Right lobe of liver (tissue), 6 donors: ENCODE data around the gene USP30. TPM values are rescaled to one million over a fixed set of nuclear protein-coding genes. Genes with fewer than 3 reads are reported as not detected.

Experiments used
- ATAC-seq, 4 donors: fragments of 200-7000 bp; cut with Tn5 transposase; one replicate each; pipeline ENCODE4 v1.9.1; 2020; ENCODE audit warnings: mild to moderate bottlenecking in 4 of 4, moderate library complexity in 4 of 4
- DNase-seq, 3 donors: peaks; one replicate each; pipeline ENCODE4 v3.0.0-alpha.2; 2020
- H3K27ac ChIP-seq, 3 donors: fragments of 200-600 bp; one replicate each; pipeline ENCODE4 v1.8.0; 2022
- H3K27me3 ChIP-seq, 2 donors: fragments of 200-600 bp; one replicate each; pipeline ENCODE4 v1.8.0; 2022
- H3K36me3 ChIP-seq, 4 donors: fragments of 200-600 bp; sonication (generic) in 1 of 4; one replicate each; pipeline versions ENCODE4 v1.5.1 to v1.8.0; 2017 to 2022; ENCODE audit warnings: control low read depth in 1 of 4
- H3K4me1 ChIP-seq, 4 donors: fragments of 200-600 bp; sonication (generic) in 1 of 4; one replicate each; pipeline versions ENCODE4 v1.5.1 to v1.8.0; 2017 to 2022; ENCODE audit warnings: control low read depth in 1 of 4
- H3K4me3 ChIP-seq, 3 donors: fragments of 200-600 bp; one replicate each; pipeline ENCODE4 v1.8.0; 2022
- H3K9me3 ChIP-seq, 4 donors: fragments of 200-600 bp; sonication (generic) in 1 of 4; one replicate each; pipeline versions ENCODE4 v1.5.1 to v1.8.0; 2017 to 2022; ENCODE audit warnings: control low read depth in 1 of 4
- POLR2A ChIP-seq: fragments of 450-650 bp; IDR thresholded peaks from one replicate; pipeline ENCODE4 v1.6.1; 2017; ENCODE audit warnings: antibody characterized with exemption, mild to moderate bottlenecking
- WGBS: methylation state at CpG from one replicate; pipeline ENCODE4 v1.1.6; 2018; ENCODE audit warnings: low coverage, low lambda C conversion rate; ENCODE audit not compliant: insufficient coverage; ENCODE audit errors: missing lambda C conversion rate; 5-methylcytosine and 5-hydroxymethylcytosine counted together
- intact Hi-C, 2 donors: fragments of 100-400 bp; cut with DNase I; formaldehyde crosslinking; loops; one replicate each; pipeline versions ENCODE4 v1.11.2 to v1.14.1; 2022
- total RNA-seq, 6 experiments: library from RNA; depleted of rRNA in 2 of 6; stranded (reverse); fragments of >200 nt in 2 of 6; fragmentation: NEBNext Ultra II Directional in 3 of 6; extraction: Animal tissue kit (Norgen Biotek cat#: 25700) in 3 of 6; gene quantifications; one replicate each; pipeline versions ENCODE4 v1.1.0 to v1.2.4, GENCODE V29; 2016 to 2023
- TF ChIP-seq, protein P1 (sequence below), 4 donors: fragments of 200-600 bp in 3 of 4; fragments of 450-650 bp in 1 of 4; IDR thresholded peaks; one replicate each; pipeline versions ENCODE4 v1.5.1 to v1.8.0; 2016 to 2022; ENCODE audit warnings: antibody characterized with exemption in 4 of 4, mild to moderate bottlenecking in 2 of 4
- donor health status: DM: no; HTN: yes; CAD: no.
- donor health status: DM: no; HTN: no; CAD: no.
- donor health status: DM: no; HTN: no; CAD: no.
- donor health status: DM: no; HTN: yes; CAD: no.
- donor health status: DM: no; HTN: yes; CAD: no.

Gene USP30
- total RNA-seq, 6 experiments from 2014 or later: 6.4 to 17.6 (median 11.0) TPM

DNA sequence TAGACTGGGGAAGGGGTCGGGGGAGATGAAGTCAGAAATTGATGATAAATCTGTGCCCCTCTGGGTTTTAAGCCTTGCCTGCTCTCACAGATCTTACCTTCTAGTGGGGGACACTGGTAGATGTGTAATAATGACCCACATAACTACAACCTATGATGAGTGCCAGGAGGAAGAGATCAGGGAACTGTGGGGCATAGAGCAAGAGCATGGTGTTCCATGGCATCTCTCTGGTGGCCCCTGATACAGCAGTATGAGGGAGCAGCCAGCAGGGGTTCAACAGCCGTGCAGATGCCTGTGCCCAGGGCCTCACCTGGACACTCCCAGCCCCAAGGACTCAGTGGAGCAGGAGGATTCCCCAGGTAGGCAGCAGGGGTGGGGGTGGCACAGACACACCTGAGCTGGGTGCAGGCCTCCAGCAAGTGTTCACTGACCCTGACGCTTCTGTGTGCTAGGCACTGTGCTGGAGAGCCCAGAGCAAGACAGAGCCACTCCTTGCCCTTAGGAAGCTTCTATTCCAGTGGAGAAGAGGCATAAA, 69.0 kb downstream of the USP30 start:
- 100% methylated on average over 1 of the region's 3 CpGs for WGBS
- peaks cover 0 to 42% (median 17%) of the 10 kb centered on the region in 4 donors for H3K4me1 ChIP-seq
- DNase-seq: no peak
- peak; percentile 51 to 77 (median 66) for ATAC-seq
- intact Hi-C loops: no loop called here
- H3K27me3 ChIP-seq: no peaks in the 10 kb centered on the region
- H3K36me3 ChIP-seq: no peaks in the 10 kb centered on the region
- no peak for TF ChIP-seq POLR2A
- TF ChIP-seq, protein P1, sequence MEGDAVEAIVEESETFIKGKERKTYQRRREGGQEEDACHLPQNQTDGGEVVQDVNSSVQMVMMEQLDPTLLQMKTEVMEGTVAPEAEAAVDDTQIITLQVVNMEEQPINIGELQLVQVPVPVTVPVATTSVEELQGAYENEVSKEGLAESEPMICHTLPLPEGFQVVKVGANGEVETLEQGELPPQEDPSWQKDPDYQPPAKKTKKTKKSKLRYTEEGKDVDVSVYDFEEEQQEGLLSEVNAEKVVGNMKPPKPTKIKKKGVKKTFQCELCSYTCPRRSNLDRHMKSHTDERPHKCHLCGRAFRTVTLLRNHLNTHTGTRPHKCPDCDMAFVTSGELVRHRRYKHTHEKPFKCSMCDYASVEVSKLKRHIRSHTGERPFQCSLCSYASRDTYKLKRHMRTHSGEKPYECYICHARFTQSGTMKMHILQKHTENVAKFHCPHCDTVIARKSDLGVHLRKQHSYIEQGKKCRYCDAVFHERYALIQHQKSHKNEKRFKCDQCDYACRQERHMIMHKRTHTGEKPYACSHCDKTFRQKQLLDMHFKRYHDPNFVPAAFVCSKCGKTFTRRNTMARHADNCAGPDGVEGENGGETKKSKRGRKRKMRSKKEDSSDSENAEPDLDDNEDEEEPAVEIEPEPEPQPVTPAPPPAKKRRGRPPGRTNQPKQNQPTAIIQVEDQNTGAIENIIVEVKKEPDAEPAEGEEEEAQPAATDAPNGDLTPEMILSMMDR (IDR thresholded peaks at IDR 0.05): no peak
- H3K27ac ChIP-seq: peak overlapping the region in 1 of 3 donors; percentile 39
- H3K4me3 ChIP-seq: no peak overlapping the region
- H3K9me3 ChIP-seq: no peaks in the 10 kb centered on the region

DNA sequence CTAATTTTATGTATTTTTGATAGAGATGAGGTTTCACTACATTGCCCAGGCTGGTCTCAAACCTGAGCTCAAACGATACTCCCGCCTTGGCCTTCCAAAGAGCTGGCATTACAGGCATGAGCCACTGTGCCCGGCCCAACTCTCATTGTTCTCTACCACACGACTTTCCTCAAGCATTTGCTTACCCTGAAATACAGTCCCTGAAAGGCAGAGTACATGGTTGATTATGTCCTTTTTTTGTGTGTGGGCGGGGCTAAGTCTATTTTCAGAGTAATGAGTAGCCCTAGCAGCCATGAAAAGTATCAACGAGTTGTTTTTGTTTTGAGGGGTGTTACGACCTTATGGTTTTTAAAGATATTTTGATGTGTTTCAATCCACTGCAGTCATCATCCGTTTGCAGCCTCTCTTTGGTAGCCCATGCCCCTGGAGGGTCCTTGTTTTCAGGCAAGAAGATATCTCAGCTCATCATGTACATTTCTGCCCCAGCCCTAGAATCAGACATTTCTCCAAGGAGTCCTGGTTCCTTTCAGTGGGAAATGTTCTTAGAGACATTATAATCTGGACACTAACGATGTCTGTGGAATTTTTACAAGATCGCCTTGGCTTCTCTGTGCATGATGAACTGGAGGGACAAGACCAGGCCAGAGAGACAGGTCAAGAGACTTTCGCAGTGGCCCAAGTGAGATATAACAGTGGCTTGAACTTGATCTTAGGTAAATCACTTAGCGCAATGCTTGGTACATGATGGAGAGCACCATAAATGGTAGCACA, 72.7 kb downstream of the USP30 start:
- Histone ChIP-seq H3K36me3 (no peaks in the 10 kb centered on the region), H3K9me3 (no peaks in the 10 kb centered on the region), H3K4me3 (no peak overlapping the region), H3K27me3 (no peaks in the 10 kb centered on the region), H3K4me1 (peaks cover 0 to 45% (median 19%) of the 10 kb centered on the region in 4 donors), H3K27ac (no peak overlapping the region)
- no peak for ATAC-seq
- 87% methylated on average over 11 of the region's 12 CpGs for WGBS
- TF ChIP-seq, protein P1 (IDR thresholded peaks at IDR 0.05): no peak
- TF ChIP-seq POLR2A: no peak
- intact Hi-C loops: no loop called here
- DNase-seq: no peak

DNA sequence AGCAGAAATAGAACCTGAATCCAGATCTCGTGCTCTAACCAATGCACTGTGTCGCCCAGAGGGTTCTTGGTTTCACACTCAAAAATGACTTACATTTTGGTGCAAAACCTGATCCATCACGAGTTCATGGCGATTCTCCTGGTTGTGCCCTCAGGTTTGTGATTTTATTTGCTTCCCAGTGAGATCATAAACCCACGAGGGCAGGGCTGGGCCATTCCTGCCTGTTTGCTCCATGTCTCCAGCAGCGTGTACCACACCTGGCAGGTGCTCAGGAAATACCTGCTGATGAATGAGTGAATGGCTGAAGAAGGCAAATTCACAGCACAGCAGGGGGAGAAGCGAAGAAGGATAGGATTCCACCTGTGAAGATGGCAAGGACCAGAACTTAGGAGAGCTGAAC, 73.4 kb downstream of the USP30 start:
- no peak for TF ChIP-seq POLR2A
- TF ChIP-seq, protein P1 (IDR thresholded peaks at IDR 0.05): no peak

DNA sequence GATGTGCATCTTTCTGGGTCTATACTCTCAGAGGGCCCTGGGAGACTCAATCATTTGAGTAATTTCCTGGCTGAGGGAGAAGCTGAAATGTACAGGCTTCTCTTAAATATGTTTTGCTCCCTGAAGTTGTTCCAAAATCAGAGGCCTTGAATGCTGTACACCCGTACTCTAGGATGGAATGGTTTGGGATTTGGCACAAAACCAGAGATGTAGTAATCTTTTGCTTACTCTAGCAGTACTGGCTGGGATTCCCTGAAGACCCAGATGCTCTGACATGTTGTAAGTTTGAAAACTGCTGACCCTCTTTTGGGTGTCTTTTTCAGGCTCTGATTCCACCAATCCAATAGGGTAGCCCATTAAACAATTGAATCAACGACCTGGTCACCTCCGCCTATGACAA, 74.4 kb downstream of the USP30 start:
- intact Hi-C loops: no loop called here
- peak overlapping the region in 1 of 3 donors; percentile 20 for H3K27ac ChIP-seq
- no peak overlapping the region for H3K4me3 ChIP-seq
- TF ChIP-seq, protein P1 (IDR thresholded peaks at IDR 0.05): no peak
- no peak for TF ChIP-seq POLR2A
- ATAC-seq: peak; percentile 29 to 50 (median 41)
- no peaks in the 10 kb centered on the region for H3K36me3 ChIP-seq
- 28% methylated on average over 3 of the region's 3 CpGs for WGBS
- H3K9me3 ChIP-seq: no peaks in the 10 kb centered on the region
- no peak for DNase-seq
- peaks cover 0 to 45% (median 19%) of the 10 kb centered on the region in 4 donors for H3K4me1 ChIP-seq
- no peaks in the 10 kb centered on the region for H3K27me3 ChIP-seq

More for the DNA sequence above, 73.4 kb downstream of the USP30 start:
- Histone ChIP-seq H3K4me3 (no peak overlapping the region), H3K4me1 (peaks cover 0 to 47% (median 22%) of the 10 kb centered on the region in 4 donors), H3K27ac (no peak overlapping the region), H3K36me3 (no peaks in the 10 kb centered on the region), H3K9me3 (no peaks in the 10 kb centered on the region), H3K27me3 (no peaks in the 10 kb centered on the region)
- intact Hi-C loops: no loop called here
- ATAC-seq (no peak), DNase-seq (no peak)
- 78% methylated on average over 7 of the region's 7 CpGs for WGBS
